ENCODE data around the gene KLF12.

- TF ChIP-seq EZH2 (IDR thresholded peaks at IDR 0.05; ENCODE audit: insufficient read depth, poor library complexity, severe bottlenecking) = no peak
- TF ChIP-seq EZH2phosphoT487 (IDR thresholded peaks at IDR 0.05; ENCODE audit: insufficient read depth, low read depth) = no peak
These were observed 31.0 kb downstream of the KLF12 start for GRCh38 chr13:74103196-74103595.
